GM12892 (cell line): Measurements from ENCODE around the gene DPYD.

Experiments used
- POLR2A ChIP-seq: IDR thresholded peaks from 2 replicates; pipeline ENCODE4 v1.6.1; 2011; ENCODE audit warnings: low read depth, low read length, control low read depth
- POLR2AphosphoS5 ChIP-seq: IDR thresholded peaks from 2 replicates; pipeline ENCODE4 v1.6.1; 2011; ENCODE audit warnings: low read depth, low read length, control low read depth
- TAF1 ChIP-seq: IDR thresholded peaks from 2 replicates; pipeline ENCODE4 v1.6.1; 2011; ENCODE audit warnings: low read depth, mild to moderate bottlenecking, control low read depth, low read length, borderline replicate concordance

DNA sequence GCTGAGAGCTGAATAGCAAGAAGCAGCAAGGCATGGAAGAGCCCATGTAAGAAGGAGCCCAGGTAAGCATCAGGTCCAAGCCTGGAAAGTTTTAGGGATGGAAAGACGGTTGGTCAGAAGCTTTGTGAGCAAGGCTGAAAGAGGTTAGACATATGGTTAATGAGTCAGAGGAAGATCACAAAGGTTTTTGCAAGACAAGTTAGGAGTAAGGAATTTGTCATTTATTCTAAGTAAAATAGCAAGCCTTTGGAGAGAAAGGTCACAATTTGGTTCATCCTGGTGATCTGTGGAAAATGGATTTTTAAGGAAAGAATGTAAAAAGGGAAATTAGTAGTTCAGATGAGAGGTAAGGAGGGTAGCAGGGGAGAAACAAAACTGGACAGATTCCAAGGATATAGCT is 106.7 kb downstream of the DPYD start:
- TF ChIP-seq POLR2AphosphoS5 (no peak), POLR2A (no peak), TAF1 (no peak)
